CD14-positive monocyte (primary cell): Measurements from ENCODE around the gene HRH2. TPM values are rescaled to one million over a fixed set of nuclear protein-coding genes. Genes with fewer than 3 reads are reported as not detected.

Experiments
- DNase-seq, 3 donors: peaks; one replicate each; pipeline ENCODE4 v3.0.0-alpha.2; 2011 to 2022
- H2AFZ ChIP-seq: 2 replicates; pipeline ENCODE4 v1.6.0; 2012; ENCODE audit warnings: mild to moderate bottlenecking, low read depth, low read length, inconsistent platforms; ENCODE audit not compliant: insufficient read depth, poor library complexity, severe bottlenecking
- H3K27ac ChIP-seq, 2 donors: 1 replicate in 1 of 2; 2 replicates in 1 of 2; pipeline ENCODE4 v1.5.1; 2012 to 2013; ENCODE audit warnings: low read length in 2 of 2, control low read depth in 1 of 2, inconsistent platforms in 1 of 2, low read depth in 1 of 2, mild to moderate bottlenecking in 1 of 2
- H3K27me3 ChIP-seq, 2 donors: one replicate each; pipeline versions ENCODE4 v1.6.0 to v1.6.1; 2011 to 2013; ENCODE audit warnings: low read length in 2 of 2; ENCODE audit not compliant: control insufficient read depth in 2 of 2, insufficient read depth in 2 of 2
- H3K36me3 ChIP-seq, 2 donors: replicated peaks in 1 of 2; 1 replicate in 1 of 2; 2 replicates in 1 of 2; pipeline versions ENCODE4 v1.5.1 to v1.6.1; 2012 to 2013; ENCODE audit warnings: low read length in 2 of 2, control low read depth in 1 of 2, inconsistent platforms in 1 of 2, mild to moderate bottlenecking in 1 of 2; ENCODE audit not compliant: insufficient read depth in 2 of 2, control insufficient read depth in 1 of 2
- H3K4me1 ChIP-seq, 2 donors: 1 replicate in 1 of 2; 2 replicates in 1 of 2; pipeline versions ENCODE4 v1.5.1 to v1.6.1; 2012 to 2013; ENCODE audit warnings: low read length in 2 of 2, control low read depth in 1 of 2, inconsistent platforms in 1 of 2, mild to moderate bottlenecking in 1 of 2, moderate library complexity in 1 of 2; ENCODE audit not compliant: insufficient read depth in 2 of 2, control insufficient read depth in 1 of 2
- H3K4me2 ChIP-seq: replicated peaks from 2 replicates; pipeline ENCODE3; 2012; ENCODE audit warnings: low read length, moderate library complexity, mild to moderate bottlenecking; ENCODE audit not compliant: poor library complexity, severe bottlenecking; ENCODE audit errors: extremely low read depth
- H3K4me3 ChIP-seq, 3 experiments: fragments of 200-600 bp in 1 of 3; sonication (generic) in 1 of 3; replicated peaks in 1 of 3; 1 replicate in 2 of 3; 2 replicates in 1 of 3; pipeline ENCODE4 v1.5.1; 2011 to 2013; ENCODE audit warnings: low read length in 3 of 3, mild to moderate bottlenecking in 3 of 3, control low read depth in 2 of 3, low read depth in 2 of 3, inconsistent platforms in 1 of 3, moderate library complexity in 1 of 3
- H3K79me2 ChIP-seq: 2 replicates; pipeline ENCODE4 v1.6.0; 2012; ENCODE audit warnings: mild to moderate bottlenecking, control low read depth, inconsistent platforms, low read length, moderate library complexity; ENCODE audit not compliant: insufficient read depth
- H3K9ac ChIP-seq: 2 replicates; pipeline ENCODE4 v1.6.0; 2017; ENCODE audit warnings: low read length, mild to moderate bottlenecking; ENCODE audit not compliant: insufficient read depth, poor library complexity, severe bottlenecking
- H3K9me3 ChIP-seq, 2 donors: replicated peaks in 1 of 2; 1 replicate in 1 of 2; 2 replicates in 1 of 2; pipeline versions ENCODE4 v1.5.1 to v1.6.1; 2012 to 2013; ENCODE audit warnings: low read length in 2 of 2, control low read depth in 1 of 2; ENCODE audit not compliant: control insufficient read depth in 1 of 2, insufficient read depth in 1 of 2
- H4K20me1 ChIP-seq: 2 replicates; pipeline ENCODE4 v1.6.0; 2012; ENCODE audit warnings: mild to moderate bottlenecking, low read length, control low read depth, moderate library complexity; ENCODE audit not compliant: insufficient read depth
- H3K27ac Mint-ChIP-seq, 7 donors: one replicate each; pipeline ENCODE4 v1.8.0; 2020; ENCODE audit warnings: mild to moderate bottlenecking in 7 of 7, mixed read lengths in 7 of 7, moderate library complexity in 6 of 7, inconsistent platforms in 2 of 7
- H3K27me3 Mint-ChIP-seq, 3 donors: one replicate each; pipeline ENCODE4 v1.8.0; 2021 to 2022; ENCODE audit warnings: low read depth in 3 of 3, mild to moderate bottlenecking in 3 of 3, mixed read lengths in 3 of 3, moderate library complexity in 3 of 3, inconsistent platforms in 1 of 3
- H3K36me3 Mint-ChIP-seq, 2 donors: one replicate each; pipeline ENCODE4 v1.8.0; 2020; ENCODE audit warnings: mixed read lengths in 2 of 2, inconsistent platforms in 1 of 2, mild to moderate bottlenecking in 1 of 2
- H3K4me1 Mint-ChIP-seq: one replicate; pipeline ENCODE4 v1.8.0; 2020; ENCODE audit warnings: mild to moderate bottlenecking, mixed read lengths
- H3K4me3 Mint-ChIP-seq, 2 donors: one replicate each; pipeline ENCODE4 v1.8.0; 2020; ENCODE audit warnings: mild to moderate bottlenecking in 2 of 2, mixed read lengths in 2 of 2, moderate library complexity in 1 of 2
- H3K9me3 Mint-ChIP-seq, 7 donors: one replicate each; pipeline ENCODE4 v1.8.0; 2020 to 2022; ENCODE audit warnings: mixed read lengths in 7 of 7, mild to moderate bottlenecking in 6 of 7, moderate library complexity in 6 of 7, inconsistent platforms in 2 of 7
- WGBS: methylation state at CpG from one replicate; pipeline ENCODE4 v1.1.5; 2013; ENCODE audit warnings: missing lambda C conversion rate; ENCODE audit not compliant: insufficient coverage; 5-methylcytosine and 5-hydroxymethylcytosine counted together
- intact Hi-C, 2 donors: fragments of 100-400 bp; cut with micrococcal nuclease; formaldehyde crosslinking; loops; one replicate each; pipeline versions ENCODE4 v1.15.0 to v1.15.1; 2023
- polyA plus RNA-seq, 3 donors: library from polyadenylated mRNA; depleted of rRNA in 1 of 3; unstranded in 2 of 3; stranded (reverse) in 1 of 3; fragments of 300-500 nt in 2 of 3; fragments of >200 nt in 1 of 3; fragmentation: Illumina TruSeq in 2 of 3; gene quantifications; 1 replicate in 2 of 3; 2 replicates in 1 of 3; pipeline ENCODE4 v1.2.3, GENCODE V29; 2012 to 2021
- TF ChIP-seq, protein P1 (sequence below): fragments of 200-600 bp; IDR thresholded peaks from one replicate; pipeline ENCODE4 v1.8.0; 2022; ENCODE audit warnings: antibody characterized with exemption, mild to moderate bottlenecking

Gene HRH2
- polyA plus RNA-seq, 3 donors, result 10.6 to 71.7 (median 25.5) TPM

DNA sequence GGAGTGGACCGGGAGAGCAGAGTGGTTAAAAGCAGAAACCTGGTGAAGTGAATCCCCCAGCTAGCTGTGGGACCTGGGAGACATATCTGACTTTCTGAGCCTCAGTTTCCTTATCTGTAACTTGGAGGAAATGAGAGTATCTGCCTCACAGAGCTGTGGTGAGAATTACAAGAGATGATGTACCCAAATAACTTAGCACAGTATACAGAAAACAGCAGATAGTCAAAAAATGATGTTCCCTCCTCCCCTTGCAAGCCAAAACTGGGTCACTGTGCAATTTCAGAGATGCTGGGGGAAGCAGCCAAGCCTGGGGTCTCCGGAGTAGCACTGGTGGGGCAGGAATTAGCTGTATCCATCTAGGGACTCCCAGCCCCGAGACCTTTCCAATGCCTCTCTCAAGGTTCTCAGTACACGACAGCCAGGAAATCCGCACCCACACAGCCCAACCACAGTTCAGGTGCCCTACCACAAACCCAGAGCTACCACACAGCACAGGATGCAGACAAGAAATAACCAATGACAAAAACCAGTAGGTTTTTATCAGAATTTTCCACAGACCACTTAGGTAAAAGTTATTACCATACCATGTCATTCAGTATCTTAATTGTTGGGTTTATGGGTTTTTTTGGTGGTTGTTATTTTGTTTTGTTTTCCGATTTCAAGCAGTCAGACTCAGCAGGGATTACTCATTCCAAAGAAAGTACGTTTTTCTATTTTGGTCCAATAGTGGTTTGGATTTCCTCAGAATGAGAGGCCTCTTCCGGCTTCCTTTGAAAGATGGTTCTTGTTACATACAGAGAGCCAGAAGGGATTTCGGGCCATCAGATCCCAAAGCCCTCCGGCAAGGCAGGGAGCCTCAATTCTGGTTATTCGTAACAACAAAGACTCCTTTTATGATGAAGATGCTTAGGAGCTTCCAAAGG is 4.9 kb upstream of the HRH2 start:
- H3K27me3 Mint-ChIP-seq, result peaks cover 0 to 9% (median 1%) of the 10 kb centered on the region in 3 donors
- TF ChIP-seq, protein P1, sequence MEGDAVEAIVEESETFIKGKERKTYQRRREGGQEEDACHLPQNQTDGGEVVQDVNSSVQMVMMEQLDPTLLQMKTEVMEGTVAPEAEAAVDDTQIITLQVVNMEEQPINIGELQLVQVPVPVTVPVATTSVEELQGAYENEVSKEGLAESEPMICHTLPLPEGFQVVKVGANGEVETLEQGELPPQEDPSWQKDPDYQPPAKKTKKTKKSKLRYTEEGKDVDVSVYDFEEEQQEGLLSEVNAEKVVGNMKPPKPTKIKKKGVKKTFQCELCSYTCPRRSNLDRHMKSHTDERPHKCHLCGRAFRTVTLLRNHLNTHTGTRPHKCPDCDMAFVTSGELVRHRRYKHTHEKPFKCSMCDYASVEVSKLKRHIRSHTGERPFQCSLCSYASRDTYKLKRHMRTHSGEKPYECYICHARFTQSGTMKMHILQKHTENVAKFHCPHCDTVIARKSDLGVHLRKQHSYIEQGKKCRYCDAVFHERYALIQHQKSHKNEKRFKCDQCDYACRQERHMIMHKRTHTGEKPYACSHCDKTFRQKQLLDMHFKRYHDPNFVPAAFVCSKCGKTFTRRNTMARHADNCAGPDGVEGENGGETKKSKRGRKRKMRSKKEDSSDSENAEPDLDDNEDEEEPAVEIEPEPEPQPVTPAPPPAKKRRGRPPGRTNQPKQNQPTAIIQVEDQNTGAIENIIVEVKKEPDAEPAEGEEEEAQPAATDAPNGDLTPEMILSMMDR, result no peak
- no peak overlapping the region for H3K9ac ChIP-seq
- peaks cover 6 to 9% of the 10 kb centered on the region in 2 donors for H3K9me3 ChIP-seq
- H3K4me1 ChIP-seq, result peaks cover 62 to 70% of the 10 kb centered on the region in 2 donors
- H3K4me1 Mint-ChIP-seq, result peaks cover 70% of the 10 kb centered on the region
- intact Hi-C loops, result no loop called here
- peak overlapping the region; percentile 52 to 58 for H3K27ac ChIP-seq
- H3K4me3 ChIP-seq, result peak overlapping the region in 1 of 3 experiments; percentile 18
- no peaks in the 10 kb centered on the region for H4K20me1 ChIP-seq
- H3K9me3 Mint-ChIP-seq, result peaks cover 7 to 18% (median 12%) of the 10 kb centered on the region in 7 donors
- peak overlapping the region; percentile 51 for H3K4me2 ChIP-seq
- no CpG with 5 or more reads among the region's 11 CpGs for WGBS
- peak overlapping the region in 1 of 2 donors; percentile 72 for H3K4me3 Mint-ChIP-seq
- peak overlapping the region; percentile 13 for H2AFZ ChIP-seq
- H3K27ac Mint-ChIP-seq, result peak overlapping the region; percentile 41 to 83 (median 79)
- no peaks in the 10 kb centered on the region for H3K27me3 ChIP-seq
- H3K79me2 ChIP-seq, result peaks cover 19% of the 10 kb centered on the region
- DNase-seq, result peak in 2 of 3 donors; percentile 44 to 54
- H3K36me3 Mint-ChIP-seq, result peaks cover 0 to 13% of the 10 kb centered on the region in 2 donors
- H3K36me3 ChIP-seq, result no peaks in the 10 kb centered on the region

DNA sequence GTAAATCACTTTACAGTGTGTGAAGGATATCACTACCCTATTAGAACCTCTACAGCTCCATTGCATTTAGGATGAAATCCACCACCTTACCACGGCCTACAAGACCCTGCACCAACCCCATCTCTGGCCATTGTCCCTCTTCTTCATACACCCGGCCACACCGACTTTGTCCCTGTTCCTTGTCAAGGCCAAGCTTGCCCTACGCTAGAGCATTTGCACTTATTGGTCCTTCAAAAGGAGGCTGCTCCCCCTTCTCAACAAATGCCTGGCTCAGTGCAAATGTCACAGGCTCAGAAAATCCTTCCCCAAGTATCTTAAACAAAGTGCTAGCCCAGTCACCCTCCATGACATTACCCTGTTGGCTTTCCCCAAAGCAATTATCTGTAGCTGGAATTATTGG is 4.1 kb upstream of the HRH2 start:
- peak overlapping the region in 1 of 2 donors; percentile 58 for H3K27ac ChIP-seq
- no peak overlapping the region for H3K9ac ChIP-seq
- TF ChIP-seq, protein P1, result no peak
- peaks cover 4 to 17% (median 12%) of the 10 kb centered on the region in 7 donors for H3K9me3 Mint-ChIP-seq
- intact Hi-C loops, result no loop called here
- peaks cover 62 to 73% of the 10 kb centered on the region in 2 donors for H3K4me1 ChIP-seq
- H3K4me2 ChIP-seq, result peak overlapping the region; percentile 51
- H3K36me3 Mint-ChIP-seq, result peaks cover 0 to 10% of the 10 kb centered on the region in 2 donors
- peak overlapping the region in 1 of 3 experiments; percentile 18 for H3K4me3 ChIP-seq
- H3K36me3 ChIP-seq, result no peaks in the 10 kb centered on the region
- WGBS, result 94% methylated on average over 4 of the region's 4 CpGs
- H3K27ac Mint-ChIP-seq, result peak overlapping the region in 5 of 7 donors; percentile 20 to 83 (median 43)
- peak overlapping the region; percentile 13 for H2AFZ ChIP-seq
- DNase-seq, result no peak
- peaks cover 6 to 9% of the 10 kb centered on the region in 2 donors for H3K9me3 ChIP-seq
- peaks cover 75% of the 10 kb centered on the region for H3K4me1 Mint-ChIP-seq
- peaks cover 2% of the 10 kb centered on the region for H4K20me1 ChIP-seq
- peaks cover 26% of the 10 kb centered on the region for H3K79me2 ChIP-seq
- peaks cover 0 to 9% (median 1%) of the 10 kb centered on the region in 3 donors for H3K27me3 Mint-ChIP-seq
- H3K4me3 Mint-ChIP-seq, result peak overlapping the region in 1 of 2 donors; percentile 72
- no peaks in the 10 kb centered on the region for H3K27me3 ChIP-seq
